Measurements from ENCODE around the gene NCAN.

Gene NCAN

DNA sequence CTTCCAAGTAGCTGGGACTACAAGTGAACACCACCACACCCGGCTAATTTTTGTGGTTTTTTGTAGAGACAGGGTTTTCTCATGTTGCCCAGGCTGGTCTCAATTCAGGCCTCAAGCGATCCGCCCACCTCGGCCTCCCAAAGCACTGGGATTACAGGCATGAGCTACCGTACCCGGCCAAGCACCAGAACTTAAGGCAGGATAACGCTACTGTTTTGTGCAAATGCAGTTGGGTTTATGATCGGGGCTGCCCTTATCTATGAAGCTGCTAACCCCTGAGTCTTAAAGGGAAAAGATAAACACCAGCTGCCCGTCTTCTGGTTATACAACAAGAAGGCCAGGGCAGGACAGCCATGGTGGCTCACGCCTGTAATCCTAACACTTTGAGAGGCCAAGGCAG, 73.9 kb downstream of the NCAN start:
- no peak for DNase-seq (ENCODE audit: extremely low read depth, insufficient read length)
- Histone ChIP-seq H3K27me3 (replicated peaks; ENCODE audit: control insufficient read depth, insufficient read depth, low read length) (no peaks in the 10 kb centered on the region), H3K4me3 (replicated peaks; ENCODE audit: low read depth, low read length) (no peak overlapping the region), H3K36me3 (ENCODE audit: control insufficient read depth, insufficient read depth, low read length) (peaks cover 14% of the 10 kb centered on the region)
- TF ChIP-seq, protein P1, sequence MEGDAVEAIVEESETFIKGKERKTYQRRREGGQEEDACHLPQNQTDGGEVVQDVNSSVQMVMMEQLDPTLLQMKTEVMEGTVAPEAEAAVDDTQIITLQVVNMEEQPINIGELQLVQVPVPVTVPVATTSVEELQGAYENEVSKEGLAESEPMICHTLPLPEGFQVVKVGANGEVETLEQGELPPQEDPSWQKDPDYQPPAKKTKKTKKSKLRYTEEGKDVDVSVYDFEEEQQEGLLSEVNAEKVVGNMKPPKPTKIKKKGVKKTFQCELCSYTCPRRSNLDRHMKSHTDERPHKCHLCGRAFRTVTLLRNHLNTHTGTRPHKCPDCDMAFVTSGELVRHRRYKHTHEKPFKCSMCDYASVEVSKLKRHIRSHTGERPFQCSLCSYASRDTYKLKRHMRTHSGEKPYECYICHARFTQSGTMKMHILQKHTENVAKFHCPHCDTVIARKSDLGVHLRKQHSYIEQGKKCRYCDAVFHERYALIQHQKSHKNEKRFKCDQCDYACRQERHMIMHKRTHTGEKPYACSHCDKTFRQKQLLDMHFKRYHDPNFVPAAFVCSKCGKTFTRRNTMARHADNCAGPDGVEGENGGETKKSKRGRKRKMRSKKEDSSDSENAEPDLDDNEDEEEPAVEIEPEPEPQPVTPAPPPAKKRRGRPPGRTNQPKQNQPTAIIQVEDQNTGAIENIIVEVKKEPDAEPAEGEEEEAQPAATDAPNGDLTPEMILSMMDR (IDR thresholded peaks at IDR 0.05; ENCODE audit: insufficient read depth, low read length, poor library complexity, severe bottlenecking): no peak

DNA sequence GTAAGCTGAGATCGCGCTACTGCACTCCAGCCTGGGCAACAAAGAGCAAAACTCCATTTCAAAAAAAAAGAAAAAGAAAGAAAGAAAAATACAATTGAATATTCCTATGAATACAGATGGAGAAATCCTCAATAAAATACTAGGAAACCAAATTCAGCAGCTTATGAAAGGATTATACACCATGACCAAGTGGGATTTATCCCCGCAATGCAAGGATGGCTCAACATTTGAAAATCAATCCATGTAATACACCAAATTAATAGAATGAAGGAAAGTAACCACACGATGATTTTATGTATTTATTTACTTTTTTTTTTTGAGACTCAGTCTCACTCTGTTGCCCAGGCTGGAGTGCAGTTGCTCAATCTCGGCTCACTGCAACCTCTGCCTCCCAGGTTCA, 80.8 kb downstream of the NCAN start:
- peaks cover 14% of the 10 kb centered on the region for H3K36me3 ChIP-seq (ENCODE audit: control insufficient read depth, insufficient read depth, low read length)
- H3K4me3 ChIP-seq (replicated peaks; ENCODE audit: low read depth, low read length): no peak overlapping the region
- DNase-seq (ENCODE audit: extremely low read depth, insufficient read length): no peak
- no peaks in the 10 kb centered on the region for H3K27me3 ChIP-seq (replicated peaks; ENCODE audit: control insufficient read depth, insufficient read depth, low read length)
- TF ChIP-seq, protein P1 (IDR thresholded peaks at IDR 0.05; ENCODE audit: insufficient read depth, low read length, poor library complexity, severe bottlenecking): no peak

- no peak overlapping the region for H3K4me3 ChIP-seq (replicated peaks; ENCODE audit: low read depth, low read length)
- H3K27me3 ChIP-seq (replicated peaks; ENCODE audit: control insufficient read depth, insufficient read depth, low read length): no peaks in the 10 kb centered on the region
- TF ChIP-seq, protein P1 (IDR thresholded peaks at IDR 0.05; ENCODE audit: insufficient read depth, low read length, poor library complexity, severe bottlenecking): no peak
- peaks cover 15% of the 10 kb centered on the region for H3K36me3 ChIP-seq (ENCODE audit: control insufficient read depth, insufficient read depth, low read length)
- no peak for DNase-seq (ENCODE audit: extremely low read depth, insufficient read length)
These were observed 83.2 kb downstream of the NCAN start for GRCh38 chr19:19294914-19295313.

DNA sequence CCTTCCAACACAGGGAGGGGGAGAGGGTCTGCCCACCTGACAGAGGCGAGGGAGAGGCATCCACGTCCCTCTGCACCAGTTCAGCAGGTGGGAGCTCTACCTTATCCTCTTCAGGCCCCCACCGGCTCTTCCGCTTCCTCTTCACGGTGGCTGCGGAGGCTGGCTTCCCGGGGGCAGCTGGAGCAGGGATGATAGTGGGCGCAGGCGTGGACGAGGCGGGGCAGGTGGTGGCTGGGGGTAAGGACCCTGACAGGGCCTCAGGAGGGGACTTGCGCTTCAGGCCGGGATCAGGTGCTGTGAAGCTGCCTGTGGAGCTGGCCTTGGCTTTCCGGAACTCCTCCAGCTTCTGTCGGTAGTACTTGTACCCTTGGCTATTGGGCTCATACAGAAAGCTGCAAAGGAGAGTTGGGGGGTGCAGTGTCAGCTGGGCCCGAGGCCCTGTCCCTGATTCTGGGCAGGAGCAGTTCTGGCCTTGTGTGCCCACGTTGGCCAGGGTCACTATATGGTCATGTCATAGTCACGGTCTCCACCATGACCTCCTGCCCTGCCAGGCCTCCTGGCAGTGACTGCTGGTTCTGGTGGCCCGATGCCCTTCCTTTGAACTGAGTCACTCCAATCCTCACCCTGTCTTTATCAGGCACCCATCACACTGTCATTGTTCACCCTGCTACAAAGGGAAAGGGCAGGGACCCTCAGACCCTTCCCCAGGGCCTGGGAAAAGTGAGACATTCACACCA, 85.4 kb downstream of the NCAN start:
- H3K27me3 ChIP-seq (replicated peaks; ENCODE audit: control insufficient read depth, insufficient read depth, low read length): no peaks in the 10 kb centered on the region
- H3K36me3 ChIP-seq (ENCODE audit: control insufficient read depth, insufficient read depth, low read length): peaks cover 33% of the 10 kb centered on the region
- no peak for DNase-seq (ENCODE audit: extremely low read depth, insufficient read length)
- TF ChIP-seq, protein P1 (IDR thresholded peaks at IDR 0.05; ENCODE audit: insufficient read depth, low read length, poor library complexity, severe bottlenecking): no peak
- no peak overlapping the region for H3K4me3 ChIP-seq (replicated peaks; ENCODE audit: low read depth, low read length)

DNA sequence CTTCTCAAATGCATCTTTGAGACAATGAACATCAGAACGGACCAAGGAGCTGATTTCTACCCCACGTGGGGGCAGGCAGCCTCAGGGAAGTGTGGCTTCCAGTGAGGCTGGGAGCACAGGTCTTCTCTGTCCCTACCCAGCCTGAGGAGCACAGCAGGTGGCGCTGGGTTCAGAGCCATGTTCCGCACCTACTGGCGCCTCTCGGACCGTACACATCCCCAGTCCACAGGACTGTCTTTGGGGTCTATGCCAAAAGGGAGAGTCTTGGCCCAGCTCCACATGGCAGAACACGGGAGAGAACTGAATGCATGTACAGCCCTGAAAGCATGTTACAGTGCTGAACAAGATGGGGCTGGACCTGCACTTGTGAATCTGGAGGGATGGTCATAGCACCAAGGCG, 86.0 kb downstream of the NCAN start:
- TF ChIP-seq, protein P1 (IDR thresholded peaks at IDR 0.05; ENCODE audit: insufficient read depth, low read length, poor library complexity, severe bottlenecking): no peak
- no peak for DNase-seq (ENCODE audit: extremely low read depth, insufficient read length)
- Histone ChIP-seq H3K36me3 (ENCODE audit: control insufficient read depth, insufficient read depth, low read length) (peaks cover 38% of the 10 kb centered on the region), H3K27me3 (replicated peaks; ENCODE audit: control insufficient read depth, insufficient read depth, low read length) (no peaks in the 10 kb centered on the region), H3K4me3 (replicated peaks; ENCODE audit: low read depth, low read length) (no peak overlapping the region)

DNA sequence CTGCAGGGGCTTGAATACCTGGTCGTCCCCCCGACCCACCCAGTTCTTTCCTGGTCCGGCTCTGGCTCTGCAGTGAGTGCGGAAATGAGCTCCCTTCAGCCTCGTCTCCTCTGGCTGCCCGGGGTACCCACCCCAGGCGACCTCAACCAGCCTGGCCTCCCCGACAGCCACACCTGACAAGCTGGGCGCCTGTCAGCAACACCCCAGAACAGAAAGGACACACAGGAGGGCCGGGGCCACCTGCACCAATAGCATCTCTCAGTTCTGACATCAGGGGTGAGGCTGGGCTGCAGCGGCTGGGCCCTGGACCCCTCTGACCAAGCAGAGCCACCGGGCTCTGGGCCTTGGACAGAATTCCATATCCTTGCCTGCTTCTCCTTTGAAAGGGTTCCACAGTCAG, 88.9 kb downstream of the NCAN start:
- TF ChIP-seq, protein P1 (IDR thresholded peaks at IDR 0.05; ENCODE audit: insufficient read depth, low read length, poor library complexity, severe bottlenecking): no peak
- H3K4me3 ChIP-seq (replicated peaks; ENCODE audit: low read depth, low read length): no peak overlapping the region
- H3K36me3 ChIP-seq (ENCODE audit: control insufficient read depth, insufficient read depth, low read length): peaks cover 54% of the 10 kb centered on the region
- DNase-seq (ENCODE audit: extremely low read depth, insufficient read length): no peak
- no peaks in the 10 kb centered on the region for H3K27me3 ChIP-seq (replicated peaks; ENCODE audit: control insufficient read depth, insufficient read depth, low read length)

All from GM06990 (cell line).